OCI-LY3 (cell line): ENCODE results near the gene TRIM41.
A peak's percentile ranks its signal among the peaks of the same experiment; 100 is the strongest.

Source experiments
- H2AFZ ChIP-seq: fragments of 200-600, 300-600 bp; shearing (Covaris generic); 2 replicates; pipeline ENCODE4 v1.6.0; 2014; ENCODE audit warnings: antibody characterized with exemption, low read depth, low read length
- H3K27ac ChIP-seq: fragments of 200-600, 300-600 bp; sonication (generic); 2 replicates; pipeline ENCODE4 v1.5.1; 2014; ENCODE audit warnings: mild to moderate bottlenecking, low read length, moderate library complexity, mixed read lengths
- H3K27me3 ChIP-seq: fragments of 200-600, 300-600 bp; sonication (generic); 2 replicates; pipeline ENCODE4 v1.6.1; 2014; ENCODE audit warnings: low read depth, low read length, mixed read lengths
- H3K36me3 ChIP-seq: fragments of 200-600, 300-600 bp; sonication (generic); replicated peaks from 2 replicates; pipeline ENCODE3; 2014; ENCODE audit warnings: low read depth, low read length, mixed read lengths
- H3K4me1 ChIP-seq: fragments of 300-600, 200-600 bp; sonication (generic); 2 replicates; pipeline ENCODE4 v1.6.1; 2014; ENCODE audit warnings: low read length, mixed read lengths
- H3K4me2 ChIP-seq: fragments of 200-600, 300-600 bp; sonication (generic); 2 replicates; pipeline ENCODE4 v1.6.1; 2014; ENCODE audit warnings: low read length, mixed read lengths
- H3K4me3 ChIP-seq: fragments of 300-600, 200-600 bp; sonication (generic); 2 replicates; pipeline ENCODE4 v1.5.1; 2014; ENCODE audit warnings: antibody characterized with exemption, mild to moderate bottlenecking, low read length, moderate library complexity
- H3K79me2 ChIP-seq: fragments of 300-600, 200-600 bp; shearing (Covaris generic); 2 replicates; pipeline ENCODE4 v1.6.1; 2014; ENCODE audit warnings: mild to moderate bottlenecking, low read length, mixed read lengths
- H3K9ac ChIP-seq: fragments of 300-600, 200-600 bp; shearing (Covaris generic); 2 replicates; pipeline ENCODE4 v1.6.0; 2014; ENCODE audit warnings: mild to moderate bottlenecking, low read length, moderate library complexity
- H3K9me3 ChIP-seq: fragments of 200-600, 300-600 bp; shearing (Covaris generic); 2 replicates; pipeline ENCODE4 v1.6.1; 2014; ENCODE audit warnings: low read length, mixed read lengths; ENCODE audit not compliant: insufficient read depth
- H4K20me1 ChIP-seq: fragments of 200-600, 300-600 bp; sonication (generic); 2 replicates; pipeline ENCODE4 v1.6.1; 2016; ENCODE audit warnings: low read length, mixed read lengths; ENCODE audit not compliant: insufficient read depth
- CTCF ChIP-seq: fragments of 200-600, 300-600 bp; sonication (generic); IDR thresholded peaks from 2 replicates; pipeline ENCODE4 v1.5.1; 2014; ENCODE audit warnings: antibody characterized with exemption, low read length, low read depth
- EZH2phosphoT487 ChIP-seq: fragments of 200-600 bp; shearing (Covaris generic); IDR thresholded peaks from 2 replicates; pipeline ENCODE4 v1.6.1; 2018; ENCODE audit warnings: antibody characterized with exemption, mixed run types, low read depth

Gene TRIM41

GRCh38 chr5:181221792-181222629 is 1.1 kb upstream of the TRIM41 start:
- Histone ChIP-seq H2AFZ (peak overlapping the region; percentile 86), H3K36me3 (peaks cover 5% of the 10 kb centered on the region), H3K79me2 (peaks cover 26% of the 10 kb centered on the region), H3K9me3 (no peaks in the 10 kb centered on the region), H3K4me2 (peak overlapping the region; percentile 94), H3K9ac (peak overlapping the region; percentile 87), H3K4me3 (peak overlapping the region; percentile 87), H3K27me3 (no peaks in the 10 kb centered on the region), H3K27ac (peak overlapping the region; percentile 94), H4K20me1 (no peaks in the 10 kb centered on the region), H3K4me1 (peaks cover 15% of the 10 kb centered on the region)
- TF ChIP-seq CTCF (no peak), EZH2phosphoT487 (no peak)

- peak overlapping the region; percentile 87 for H3K9ac ChIP-seq
- H3K36me3 ChIP-seq, result peaks cover 8% of the 10 kb centered on the region
- peak overlapping the region; percentile 94 for H3K27ac ChIP-seq
- H3K9me3 ChIP-seq, result no peaks in the 10 kb centered on the region
- peak overlapping the region; percentile 55; the same call in 1 of the 2 replicates for H2AFZ ChIP-seq
- H3K4me2 ChIP-seq, result peak overlapping the region; percentile 94
- no peaks in the 10 kb centered on the region for H4K20me1 ChIP-seq
- H3K79me2 ChIP-seq, result peaks cover 26% of the 10 kb centered on the region
- no peaks in the 10 kb centered on the region for H3K27me3 ChIP-seq
- peak overlapping the region; percentile 87 for H3K4me3 ChIP-seq
- no peak for TF ChIP-seq EZH2phosphoT487
- no peak for TF ChIP-seq CTCF
- H3K4me1 ChIP-seq, result peaks cover 15% of the 10 kb centered on the region
Measured at GRCh38 chr5:181222630-181223057, 437 bp upstream of the TRIM41 start.

GRCh38 chr5:181223729-181224389 is 778 bp downstream of the TRIM41 start:
- H3K79me2 ChIP-seq, result peaks cover 26% of the 10 kb centered on the region
- H4K20me1 ChIP-seq, result no peaks in the 10 kb centered on the region
- peak overlapping the region; percentile 87 for H3K4me3 ChIP-seq
- peak overlapping the region; percentile 87 for H3K9ac ChIP-seq
- H3K4me1 ChIP-seq, result peaks cover 15% of the 10 kb centered on the region
- H3K27me3 ChIP-seq, result no peaks in the 10 kb centered on the region
- H3K36me3 ChIP-seq, result peaks cover 9% of the 10 kb centered on the region
- H2AFZ ChIP-seq, result no peak overlapping the region
- peak overlapping the region; percentile 94 for H3K27ac ChIP-seq
- H3K9me3 ChIP-seq, result no peaks in the 10 kb centered on the region
- H3K4me2 ChIP-seq, result peak overlapping the region; percentile 86
- TF ChIP-seq CTCF, result no peak
- no peak for TF ChIP-seq EZH2phosphoT487
